Right hindlimb (tissue), 1 donor: Measurements from ENCODE around the gene NRCAM.

Experiments used
- DNase-seq: peaks from one replicate; pipeline ENCODE4 v3.0.0-alpha.2; 2018

Gene NRCAM

GRCh38 chr7:108457871-108458270 is 1.6 kb upstream of the NRCAM start:
- no peak for DNase-seq

- no peak for DNase-seq
Observed at GRCh38 chr7:108456845-108457540, 757 bp upstream of the NRCAM start.

GRCh38 chr7:108455551-108455997 is 662 bp downstream of the NRCAM start:
- peak; percentile 44 for DNase-seq

GRCh38 chr7:108454674-108455550 is 1.3 kb downstream of the NRCAM start:
- peak; percentile 44 for DNase-seq

- DNase-seq = no peak
Observed at GRCh38 chr7:108454317-108454673, 1.9 kb downstream of the NRCAM start.

GRCh38 chr7:108453320-108453719 is 2.9 kb downstream of the NRCAM start:
- no peak for DNase-seq

- no peak for DNase-seq
Observed at GRCh38 chr7:108452707-108453106, 3.5 kb downstream of the NRCAM start.

- DNase-seq = no peak
Observed at GRCh38 chr7:108451296-108451848, 4.9 kb downstream of the NRCAM start.

- DNase-seq = no peak
Observed at GRCh38 chr7:108450160-108450559, 6.1 kb downstream of the NRCAM start.

- DNase-seq = no peak
Observed at GRCh38 chr7:108449521-108449920, 6.7 kb downstream of the NRCAM start.

- no peak for DNase-seq
Observed at GRCh38 chr7:108448584-108449505, 7.4 kb downstream of the NRCAM start.

GRCh38 chr7:108442039-108442568 is 14.1 kb downstream of the NRCAM start:
- no peak for DNase-seq

GRCh38 chr7:108441392-108441955 is 14.8 kb downstream of the NRCAM start:
- DNase-seq = no peak

GRCh38 chr7:108440613-108441012 is 15.6 kb downstream of the NRCAM start:
- DNase-seq = no peak

- DNase-seq = no peak
Observed at GRCh38 chr7:108436906-108437305, 19.3 kb downstream of the NRCAM start.

- no peak for DNase-seq
Observed at GRCh38 chr7:108434010-108434409, 22.2 kb downstream of the NRCAM start.

GRCh38 chr7:108431099-108431498 is 25.1 kb downstream of the NRCAM start:
- no peak for DNase-seq

- DNase-seq = no peak
Observed at GRCh38 chr7:108430664-108431063, 25.6 kb downstream of the NRCAM start.

- DNase-seq = no peak
Observed at GRCh38 chr7:108427766-108428165, 28.5 kb downstream of the NRCAM start.

- DNase-seq = no peak
Observed at GRCh38 chr7:108425714-108426275, 30.4 kb downstream of the NRCAM start.

GRCh38 chr7:108424013-108424412 is 32.2 kb downstream of the NRCAM start:
- no peak for DNase-seq
